Thoracic aorta (tissue), 2 donors: Measurements from ENCODE around the gene PTGIS. TPM values are rescaled to one million over a fixed set of nuclear protein-coding genes. Genes with fewer than 3 reads are reported as not detected.

Experiments used
- ATAC-seq: fragments of 150-250 bp; one replicate; pipeline ENCODE4 v1.8.0; 2017; ENCODE audit warnings: low read depth; ENCODE audit not compliant: insufficient number of reproducible peaks, low FRiP score
- DNase-seq: peaks from one replicate; pipeline ENCODE4 v3.0.0-alpha.2; 2020; ENCODE audit warnings: low spot score
- H3K27ac ChIP-seq, 2 donors: fragments of 200-600 bp; sonication (generic); 1 replicate in 1 of 2; 2 replicates in 1 of 2; pipeline ENCODE4 v1.5.1; 2016; ENCODE audit warnings: mild to moderate bottlenecking in 2 of 2, moderate library complexity in 2 of 2
- H3K27me3 ChIP-seq: fragments of 200-600 bp; sonication (generic); replicated peaks from 2 replicates; pipeline ENCODE4 v1.6.0; 2016; ENCODE audit warnings: mild to moderate bottlenecking; ENCODE audit not compliant: insufficient read depth
- H3K36me3 ChIP-seq: fragments of 200-600 bp; sonication (generic); one replicate; pipeline ENCODE4 v1.5.1; 2016
- H3K4me1 ChIP-seq, 2 donors: fragments of 200-600 bp; sonication (generic); 1 replicate in 1 of 2; 2 replicates in 1 of 2; pipeline versions ENCODE4 v1.5.1 to v1.6.0; 2016; ENCODE audit warnings: low read depth in 2 of 2, mild to moderate bottlenecking in 1 of 2; ENCODE audit not compliant: control insufficient read depth in 1 of 2
- H3K4me3 ChIP-seq: fragments of 200-600 bp; sonication (generic); 2 replicates; pipeline ENCODE4 v1.5.1; 2016; ENCODE audit warnings: mild to moderate bottlenecking
- H3K9me3 ChIP-seq: fragments of 200-600 bp; sonication (generic); 2 replicates; pipeline ENCODE4 v1.5.1; 2016
- CTCF ChIP-seq: fragments of 200-600 bp; sonication (generic); IDR thresholded peaks from one replicate; pipeline ENCODE4 v1.5.1; 2019; ENCODE audit warnings: antibody characterized with exemption
- total RNA-seq, 2 donors: library from RNA; depleted of rRNA; stranded (reverse); fragments of >200 nt; gene quantifications; one replicate each; pipeline versions ENCODE4 v1.1.0 to v1.2.3, GENCODE V29; 2016

Gene PTGIS
- total RNA-seq, 2 donors from 2014 or later = 397 to 465 TPM

DNA sequence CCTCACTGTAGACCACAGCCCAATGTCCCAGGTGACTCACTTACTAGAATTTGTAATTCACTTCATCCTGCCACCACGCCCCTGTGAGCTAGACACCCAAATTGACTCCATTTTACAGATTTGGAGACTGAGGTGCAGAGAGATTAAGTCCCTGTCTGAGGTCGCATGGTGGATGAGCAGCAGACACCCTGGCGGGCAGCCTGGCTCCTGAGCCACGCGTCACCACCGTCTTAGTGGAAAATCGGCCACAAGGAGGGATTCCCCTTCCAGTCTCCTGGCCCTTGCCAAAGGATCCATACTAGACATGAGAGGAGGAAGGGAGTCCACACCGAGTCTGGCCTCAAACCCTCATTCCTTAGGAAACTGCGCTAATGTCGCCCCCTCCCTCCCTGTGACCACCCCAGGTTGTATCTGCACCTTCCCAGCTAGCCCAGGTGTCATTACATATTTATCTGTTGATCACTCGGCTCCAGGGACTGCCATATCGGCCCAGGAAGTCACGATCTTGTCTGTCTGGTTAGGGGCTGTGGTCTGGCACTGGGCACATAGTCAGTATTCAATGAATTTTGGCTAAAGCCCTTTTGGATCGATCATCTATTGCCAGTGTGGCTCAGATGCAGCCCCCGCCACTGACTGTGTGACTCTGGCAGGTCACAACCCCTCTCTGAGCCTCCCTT lies 25.7 kb upstream of the PTGIS start:
- no peaks in the 10 kb centered on the region for H3K27me3 ChIP-seq
- no peak for TF ChIP-seq CTCF
- ATAC-seq = no peak
- H3K9me3 ChIP-seq = no peaks in the 10 kb centered on the region
- peak overlapping the region; percentile 91 to 94 for H3K27ac ChIP-seq
- no peak for DNase-seq
- no peak overlapping the region for H3K4me3 ChIP-seq
- peaks cover 15 to 73% of the 10 kb centered on the region in 2 donors for H3K4me1 ChIP-seq
- H3K36me3 ChIP-seq = no peaks in the 10 kb centered on the region

GRCh38 chr20:49592120-49592519 lies 24.2 kb upstream of the PTGIS start:
- Histone ChIP-seq H3K27me3 (no peaks in the 10 kb centered on the region), H3K4me1 (peaks cover 26 to 87% of the 10 kb centered on the region in 2 donors), H3K4me3 (no peak overlapping the region), H3K36me3 (no peaks in the 10 kb centered on the region), H3K9me3 (no peaks in the 10 kb centered on the region), H3K27ac (peak overlapping the region; percentile 91 to 94)
- DNase-seq (no peak), ATAC-seq (no peak)
- no peak for TF ChIP-seq CTCF

DNA sequence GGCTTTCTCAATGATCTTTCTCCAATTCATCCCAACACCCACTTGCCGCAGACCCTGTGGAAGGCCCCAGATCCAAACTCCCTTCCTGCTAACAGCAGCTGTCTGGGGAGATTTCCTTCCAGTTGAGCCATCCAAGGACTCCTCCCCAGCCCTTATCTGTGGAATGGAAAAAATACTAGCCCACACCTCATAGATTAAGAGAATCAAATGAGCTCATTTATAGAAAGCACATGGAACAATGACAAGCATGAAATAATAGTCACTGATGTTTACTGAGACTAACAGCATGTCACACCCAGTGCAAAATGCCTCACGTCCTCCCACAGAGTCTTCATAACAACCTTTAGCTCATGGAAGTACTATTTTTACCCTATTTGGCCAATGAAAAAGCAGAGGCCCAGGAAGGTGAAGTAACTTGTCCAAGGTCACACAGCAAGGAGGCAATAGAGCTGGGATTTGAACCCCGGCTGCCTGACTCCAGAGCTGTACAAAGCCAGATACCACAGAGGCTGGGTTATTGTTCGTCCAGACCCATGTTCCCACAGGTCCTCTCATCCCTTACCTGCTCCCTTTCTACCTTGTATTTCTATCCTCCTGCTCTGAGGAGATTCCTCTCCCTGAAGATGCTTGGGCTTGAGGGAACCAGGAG lies 23.4 kb upstream of the PTGIS start:
- ATAC-seq = peak; percentile 37
- no peak for TF ChIP-seq CTCF
- H3K4me3 ChIP-seq = no peak overlapping the region

GRCh38 chr20:49590163-49591017 lies 22.5 kb upstream of the PTGIS start:
- ATAC-seq = no peak

More for the DNA sequence above, 23.4 kb upstream of the PTGIS start:
- Histone ChIP-seq H3K4me1 (peaks cover 28 to 94% of the 10 kb centered on the region in 2 donors), H3K27ac (peak overlapping the region; percentile 91 to 94), H3K36me3 (no peaks in the 10 kb centered on the region), H3K9me3 (no peaks in the 10 kb centered on the region), H3K27me3 (no peaks in the 10 kb centered on the region)
- DNase-seq = no peak

More at GRCh38 chr20:49590163-49591017, 22.5 kb upstream of the PTGIS start:
- H3K27ac ChIP-seq = peak overlapping the region; percentile 91 to 94
- peaks cover 28 to 92% of the 10 kb centered on the region in 2 donors for H3K4me1 ChIP-seq
- DNase-seq = no peak
- H3K9me3 ChIP-seq = no peaks in the 10 kb centered on the region
- no peak for TF ChIP-seq CTCF
- no peak overlapping the region for H3K4me3 ChIP-seq
- H3K36me3 ChIP-seq = no peaks in the 10 kb centered on the region
- no peaks in the 10 kb centered on the region for H3K27me3 ChIP-seq
